GM21367 (cell line): ENCODE results near the gene PSAP.
"Not testable (repeated sequence)": the region's sequence is repeated elsewhere in the genome, so short reads cannot be mapped to it uniquely, and the experiment has no call there.

Experiments
- ATAC-seq: cut with Tn5 transposase; IDR thresholded peaks from one replicate; pipeline ENCODE4 v1.9.1; 2021; ENCODE audit not compliant: unreplicated experiment

PSAP gene

GRCh38 chr10:71874680-71875354 is 23.8 kb upstream of the PSAP start:
- not testable (repeated sequence) for ATAC-seq

DNA sequence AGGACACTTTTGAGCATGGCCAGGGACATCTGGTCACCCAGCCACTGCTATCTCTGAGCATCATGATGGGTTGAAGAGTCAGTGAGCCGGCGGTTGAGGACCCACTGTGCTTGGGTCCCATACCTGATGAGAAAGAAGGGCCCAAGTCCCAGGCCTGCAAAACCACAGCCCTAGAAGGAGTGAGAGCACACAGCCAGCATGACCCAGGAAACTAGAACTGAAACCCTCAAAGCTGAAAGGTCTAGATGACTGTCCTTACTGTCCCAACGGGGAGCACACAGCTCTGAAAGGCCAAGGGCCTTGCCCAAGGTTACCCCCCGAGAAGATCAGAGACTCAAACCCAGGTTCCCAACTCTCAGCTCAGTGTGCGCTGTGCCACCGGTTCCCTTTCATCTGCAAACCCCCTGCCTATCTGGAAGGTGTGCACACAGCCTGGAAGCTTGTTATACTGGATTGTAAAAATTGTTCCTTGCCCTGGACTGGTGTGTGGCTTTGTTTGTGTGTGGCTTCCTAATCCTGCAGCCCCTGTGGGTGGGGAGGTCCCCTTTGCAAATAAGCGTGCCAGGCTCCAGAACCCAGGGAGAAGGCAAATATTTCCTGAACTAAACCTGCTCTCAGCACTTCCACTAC is 22.6 kb upstream of the PSAP start:
- ATAC-seq = peak; percentile 86

DNA sequence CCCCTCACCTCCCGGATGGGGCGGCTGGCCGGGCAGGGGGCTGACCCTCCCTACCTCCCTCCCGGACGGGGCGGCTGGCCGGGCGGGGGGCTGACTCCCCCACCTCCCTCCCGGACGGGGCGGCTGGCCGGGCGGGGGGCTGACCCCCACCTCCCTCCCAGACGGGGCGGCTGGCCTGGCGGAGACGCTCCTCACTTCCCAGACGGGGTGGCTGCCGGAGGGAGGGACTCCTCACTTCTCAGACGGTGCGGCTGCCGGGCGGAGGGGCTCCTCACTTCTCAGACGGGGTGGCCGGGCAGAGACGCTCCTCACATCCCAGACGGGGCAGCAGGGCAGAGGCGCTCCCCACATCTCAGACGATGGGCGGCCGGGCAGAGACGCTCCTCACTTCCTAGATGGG is 18.6 kb upstream of the PSAP start:
- not testable (repeated sequence) for ATAC-seq

GRCh38 chr10:71868192-71868697 is 17.2 kb upstream of the PSAP start:
- no peak for ATAC-seq

DNA sequence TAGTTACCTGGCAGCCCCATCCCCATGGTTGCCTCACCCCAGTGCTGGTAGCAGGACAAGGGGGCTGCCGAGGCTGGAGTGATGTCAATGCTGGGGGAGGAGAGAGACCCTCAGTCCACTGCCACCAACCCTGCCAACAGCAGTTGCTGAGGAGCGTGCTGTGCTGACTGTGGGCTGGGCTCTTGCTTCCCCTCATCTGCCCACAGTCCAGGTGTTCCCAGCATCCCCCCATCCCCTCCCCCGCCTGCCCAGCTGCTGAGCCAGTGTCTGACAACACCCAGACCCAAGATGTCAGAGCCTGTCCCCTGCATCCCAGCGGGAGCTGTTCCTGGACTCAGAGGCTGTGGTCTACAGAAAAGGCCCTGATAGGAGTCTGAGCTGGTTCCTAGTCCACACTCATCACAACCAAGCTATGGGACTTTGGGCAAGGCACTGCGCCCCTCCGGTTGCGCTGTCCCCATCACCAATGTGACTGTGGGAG is 14.6 kb upstream of the PSAP start:
- ATAC-seq = no peak

GRCh38 chr10:71864911-71865361 is 13.9 kb upstream of the PSAP start:
- no peak for ATAC-seq

DNA sequence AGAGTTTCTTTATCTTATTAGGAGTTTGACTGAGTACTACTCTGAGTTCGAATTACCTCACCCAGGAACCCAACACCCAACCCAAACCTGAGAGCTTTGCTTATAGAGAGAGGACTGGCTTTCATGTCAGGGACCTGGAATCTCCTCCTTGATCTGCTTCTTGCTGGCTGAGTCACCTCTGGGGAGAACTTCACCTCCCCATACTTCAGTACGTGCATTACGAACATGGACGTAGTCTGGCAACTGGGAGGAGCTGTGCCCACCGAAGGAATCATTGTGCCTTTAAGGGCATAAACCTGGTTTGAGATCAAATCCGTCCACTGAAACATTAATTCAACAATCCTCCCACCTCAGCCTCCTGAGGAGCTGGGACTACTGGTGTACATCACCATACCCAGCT is 12.2 kb upstream of the PSAP start:
- no peak for ATAC-seq

GRCh38 chr10:71860243-71861029 is 9.4 kb upstream of the PSAP start:
- ATAC-seq = peak; percentile 44

DNA sequence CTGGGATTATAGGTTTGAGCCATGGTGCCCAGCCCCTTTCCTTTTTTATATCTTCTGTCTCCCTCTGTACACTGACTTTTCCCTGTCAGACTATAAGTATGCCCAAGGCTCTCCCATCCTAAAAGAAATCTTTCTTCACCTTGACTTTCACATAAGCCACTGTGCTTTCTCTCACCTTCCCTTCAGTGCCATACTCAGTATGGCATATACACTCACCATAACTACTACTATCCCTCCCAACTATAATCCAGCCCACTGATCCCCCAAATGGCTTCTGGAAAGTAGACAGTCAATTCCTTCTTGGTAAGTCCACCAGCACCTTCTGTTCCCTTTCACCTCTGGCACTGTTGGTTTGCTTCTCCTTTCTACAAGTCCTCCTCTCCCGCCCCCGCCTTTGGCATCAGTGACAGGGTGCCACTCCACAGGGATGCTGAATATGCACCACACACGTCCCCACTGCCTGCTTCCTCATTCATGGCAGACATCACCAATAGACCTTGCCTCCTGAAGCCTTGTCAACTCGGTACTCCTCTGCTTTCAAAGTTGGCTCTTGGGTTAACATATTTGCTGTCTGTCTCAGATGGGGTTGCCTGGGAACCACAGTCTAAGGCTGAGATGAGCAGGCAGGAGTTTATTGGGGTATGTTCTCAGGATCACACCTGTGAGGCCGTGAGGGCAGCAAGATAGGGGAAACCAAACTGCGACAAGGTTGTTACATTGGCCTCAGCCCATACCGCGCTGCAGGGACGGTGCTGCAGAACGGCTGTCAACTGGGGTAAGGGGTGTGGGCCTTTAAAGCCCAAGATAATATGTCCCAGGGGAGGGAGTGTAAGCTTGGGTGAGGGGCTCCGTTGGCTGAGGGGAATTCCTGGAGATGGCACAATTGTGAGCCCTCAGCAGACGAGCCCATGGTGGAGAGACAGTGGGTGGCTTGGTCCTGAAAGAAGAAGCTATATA is 7.2 kb upstream of the PSAP start:
- ATAC-seq = no peak

DNA sequence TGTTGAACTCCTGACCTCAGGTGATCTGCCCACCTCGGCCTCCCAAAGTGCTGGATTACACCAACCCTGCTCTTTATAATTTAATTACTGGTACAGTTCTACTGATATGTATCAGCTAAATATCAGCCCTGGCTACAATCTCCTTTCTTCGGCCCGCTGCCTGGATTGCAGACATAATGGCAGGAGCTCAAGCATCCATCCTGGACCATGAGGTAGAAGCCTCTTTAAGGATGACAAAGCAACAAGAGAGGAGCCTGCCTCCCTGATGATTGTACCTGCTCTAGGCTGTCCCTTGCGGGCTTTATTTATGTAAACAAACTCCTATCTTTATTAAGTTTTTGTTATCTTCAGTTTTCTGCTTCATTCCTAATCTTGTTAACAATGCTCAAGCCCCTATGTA is 5.6 kb upstream of the PSAP start:
- no peak for ATAC-seq

DNA sequence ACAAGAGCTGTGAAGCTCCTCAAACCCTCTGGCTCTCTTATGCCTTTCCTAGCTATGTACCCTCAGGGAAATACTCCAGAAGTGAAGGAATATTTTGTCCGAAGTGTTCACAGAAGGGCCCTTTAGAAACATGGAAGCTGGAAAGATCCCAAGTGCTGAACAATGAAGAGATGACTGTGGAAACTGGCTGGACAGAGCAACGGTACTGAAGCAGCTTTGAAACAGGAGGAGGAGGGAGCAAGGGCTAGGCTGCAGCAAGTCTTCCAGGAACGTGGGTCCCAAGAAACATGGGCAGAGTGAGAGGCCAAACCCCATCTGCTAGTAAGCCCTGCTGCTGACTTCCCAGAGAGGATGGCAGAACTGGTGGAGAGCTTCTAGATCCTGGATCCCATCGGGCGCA is 3.0 kb upstream of the PSAP start:
- ATAC-seq = no peak

DNA sequence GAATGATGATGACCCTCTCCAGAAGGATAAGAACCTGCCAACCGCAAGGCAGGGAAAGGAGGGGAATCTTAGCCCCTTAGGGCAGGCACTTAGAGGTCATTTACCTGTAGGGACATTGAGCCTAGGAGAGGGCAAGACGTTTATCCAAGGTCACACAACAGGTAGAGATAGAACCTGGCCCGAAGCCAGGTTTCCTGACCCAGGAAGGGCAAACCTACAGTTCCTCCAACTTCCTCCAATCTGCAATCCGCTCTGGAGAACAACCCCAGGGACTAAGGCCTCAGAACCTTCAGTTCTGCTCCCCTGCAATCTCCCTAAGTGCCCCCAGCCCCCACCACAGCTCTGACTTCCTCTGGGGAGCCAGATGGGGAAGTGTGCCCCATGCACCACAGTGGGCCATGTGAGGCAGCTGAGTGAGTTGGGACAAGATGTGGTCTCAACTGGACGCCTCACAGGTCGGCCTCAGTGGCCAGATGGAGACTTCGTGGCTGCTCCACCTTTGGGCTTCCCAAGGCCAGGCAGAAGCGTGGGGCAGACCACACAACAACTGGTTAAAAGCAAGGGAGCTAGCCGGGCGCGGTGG is 1.4 kb upstream of the PSAP start:
- ATAC-seq = no peak

- not testable (repeated sequence) for ATAC-seq
Measured at GRCh38 chr10:71851465-71852095, 529 bp upstream of the PSAP start.

GRCh38 chr10:71850021-71850742 is 869 bp downstream of the PSAP start:
- no peak for ATAC-seq

DNA sequence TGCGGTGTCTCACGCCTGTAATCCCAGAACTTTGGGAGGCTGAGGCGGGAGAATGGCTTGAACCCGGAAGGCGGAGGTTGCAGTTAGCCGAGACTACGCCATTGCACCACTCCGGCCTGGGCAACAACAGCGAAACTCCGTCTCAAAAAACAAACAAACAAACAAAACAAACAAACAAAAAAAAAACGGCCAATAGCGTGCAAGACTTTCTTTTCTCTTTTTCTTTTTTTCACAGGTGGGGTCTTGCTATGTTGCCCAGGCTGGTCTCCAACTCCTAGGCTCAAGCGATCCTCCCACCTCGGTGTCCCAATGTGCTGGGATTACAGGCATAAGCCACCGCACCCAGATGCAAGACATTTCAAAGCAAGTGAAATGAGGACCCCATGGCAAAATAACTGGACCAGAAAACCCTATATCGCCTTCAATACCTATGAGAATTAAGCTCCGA is 1.6 kb downstream of the PSAP start:
- no peak for ATAC-seq

- ATAC-seq = no peak
Measured at GRCh38 chr10:71848325-71849275, 2.5 kb downstream of the PSAP start.

DNA sequence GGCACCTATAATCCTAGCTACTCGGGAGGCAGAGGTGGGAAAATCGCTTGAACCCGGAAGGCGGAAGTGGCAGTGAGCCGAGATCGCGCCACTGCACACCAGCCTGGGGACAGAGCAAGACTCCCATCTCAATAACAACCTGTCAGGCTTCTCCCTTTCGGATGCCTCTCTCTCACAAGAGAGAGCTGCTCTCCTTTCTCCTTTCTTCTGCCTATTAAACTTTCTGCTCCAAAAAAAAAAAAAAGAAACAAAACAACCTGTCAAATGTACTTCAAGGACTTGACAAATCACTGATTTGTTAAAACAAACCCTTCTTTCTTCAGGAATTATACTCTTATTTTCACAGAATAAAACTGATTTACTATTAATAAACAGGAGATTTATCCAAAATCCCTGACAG is 3.6 kb downstream of the PSAP start:
- ATAC-seq = no peak

GRCh38 chr10:71846816-71847215 is 4.2 kb downstream of the PSAP start:
- ATAC-seq = no peak
